GM19324 (cell line): ENCODE results near the gene CHST8.

ENCODE experiments used
- ATAC-seq: cut with Tn5 transposase; IDR thresholded peaks from one replicate; pipeline ENCODE4 v1.9.1; 2021; ENCODE audit warnings: mild to moderate bottlenecking, moderate library complexity; ENCODE audit not compliant: unreplicated experiment, low FRiP score

CHST8 gene

DNA sequence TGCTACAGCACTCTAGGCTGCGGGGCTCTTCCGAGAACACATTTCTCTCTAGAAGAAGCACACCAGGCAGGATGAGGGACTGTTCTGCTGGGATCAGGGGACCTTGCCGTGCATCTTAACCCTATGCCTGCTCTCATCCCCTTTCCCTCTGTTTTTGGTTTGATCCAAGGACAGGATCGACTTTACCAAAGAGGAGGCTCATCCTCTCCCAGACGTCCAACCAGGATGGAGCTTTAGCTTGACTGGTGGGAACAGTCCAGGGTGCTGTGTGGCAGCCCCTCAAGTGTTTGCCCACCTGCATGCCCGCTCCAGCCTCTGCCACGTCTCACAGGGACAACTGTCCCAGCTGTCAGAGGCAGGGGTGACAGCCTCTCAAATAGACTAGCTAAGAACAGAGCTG lies 132.6 kb downstream of the CHST8 start:
- ATAC-seq, result no peak

DNA sequence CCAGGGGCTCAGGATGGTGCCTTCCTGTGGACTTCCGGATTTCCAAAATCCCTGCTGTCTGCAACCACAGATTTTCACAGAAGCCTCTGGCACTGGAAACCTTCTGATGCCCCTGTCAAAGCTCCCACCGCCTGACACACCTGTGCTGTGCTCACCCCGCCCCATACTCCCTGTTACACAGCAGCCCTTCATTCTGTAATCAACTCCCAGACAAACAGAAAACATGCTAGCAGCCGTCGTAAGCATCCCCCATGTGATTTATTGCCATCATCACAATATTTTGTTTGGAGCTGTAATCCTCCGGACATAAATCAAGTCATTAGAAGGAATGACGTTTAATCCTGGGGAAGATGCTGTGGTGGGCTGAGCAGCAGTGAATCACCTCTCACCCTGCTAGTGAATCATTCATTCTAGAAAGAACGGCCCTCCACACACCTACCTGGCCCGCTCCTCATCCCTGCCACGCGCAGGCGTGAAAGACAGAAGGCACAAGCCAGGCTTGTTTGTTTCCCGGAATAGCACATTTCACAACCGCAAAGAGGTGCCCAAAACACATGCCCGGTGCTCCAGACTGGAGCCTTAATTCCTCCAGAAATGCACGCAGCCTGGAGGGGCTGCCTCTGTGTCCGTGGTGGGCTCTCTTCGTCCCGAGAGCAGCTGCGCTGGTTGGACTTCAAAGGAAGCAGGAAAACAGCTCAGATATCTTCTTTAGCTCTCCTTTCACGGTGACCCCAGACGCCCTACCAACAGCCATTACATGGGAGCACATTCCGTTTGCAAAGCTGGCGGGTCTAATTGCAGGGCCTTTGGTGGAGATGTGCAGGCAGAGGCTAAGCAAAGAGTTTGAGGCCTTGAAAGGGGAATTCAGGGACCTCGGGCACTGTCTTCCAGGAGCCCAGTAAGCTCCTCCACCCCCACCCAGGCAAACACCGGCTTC lies 133.6 kb downstream of the CHST8 start:
- no peak for ATAC-seq

GRCh38 chr19:33756177-33756576 lies 134.4 kb downstream of the CHST8 start:
- no peak for ATAC-seq

DNA sequence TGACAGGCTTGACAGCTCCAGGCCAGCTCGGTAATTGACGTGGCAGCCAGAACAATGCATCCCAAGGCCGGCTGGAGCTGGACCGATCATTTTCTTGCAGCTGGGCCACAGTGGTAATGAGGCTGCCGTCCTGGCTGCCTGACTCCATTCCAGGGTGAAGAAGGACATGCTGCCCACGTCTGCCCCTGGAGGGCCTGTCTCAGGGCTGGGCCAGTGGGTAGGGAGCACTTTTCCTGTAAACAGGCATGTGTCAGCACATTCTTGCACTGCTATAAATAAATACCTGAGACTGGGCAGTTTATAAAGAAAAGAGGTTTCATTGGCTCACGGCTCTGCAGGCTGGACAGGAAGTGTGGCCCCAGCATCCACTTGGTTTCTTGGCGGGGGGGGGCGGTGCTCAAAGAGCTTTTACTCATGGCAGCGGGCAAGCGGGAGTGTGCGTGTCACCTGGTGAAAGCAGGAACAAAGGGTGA lies 136.8 kb downstream of the CHST8 start:
- ATAC-seq, result no peak

DNA sequence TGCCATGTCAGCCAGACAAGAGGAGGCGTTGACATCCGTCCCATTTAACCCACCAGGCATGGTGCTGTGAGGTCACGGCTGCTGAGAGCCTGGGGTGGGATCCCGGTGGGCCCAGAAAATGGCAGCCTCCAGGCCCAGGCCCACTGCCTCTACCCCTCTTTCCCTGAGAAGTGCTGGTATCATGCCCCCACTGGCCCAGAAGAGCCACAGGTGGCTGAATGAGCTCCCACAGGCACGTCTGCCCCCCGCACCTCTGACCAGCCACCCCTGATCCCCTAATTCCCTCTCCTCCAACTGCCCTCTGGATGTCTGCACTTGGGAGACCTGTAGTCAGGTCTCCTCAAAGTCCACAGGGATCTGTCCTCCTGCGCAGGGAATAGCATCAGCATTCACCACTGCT lies 137.6 kb downstream of the CHST8 start:
- no peak for ATAC-seq

DNA sequence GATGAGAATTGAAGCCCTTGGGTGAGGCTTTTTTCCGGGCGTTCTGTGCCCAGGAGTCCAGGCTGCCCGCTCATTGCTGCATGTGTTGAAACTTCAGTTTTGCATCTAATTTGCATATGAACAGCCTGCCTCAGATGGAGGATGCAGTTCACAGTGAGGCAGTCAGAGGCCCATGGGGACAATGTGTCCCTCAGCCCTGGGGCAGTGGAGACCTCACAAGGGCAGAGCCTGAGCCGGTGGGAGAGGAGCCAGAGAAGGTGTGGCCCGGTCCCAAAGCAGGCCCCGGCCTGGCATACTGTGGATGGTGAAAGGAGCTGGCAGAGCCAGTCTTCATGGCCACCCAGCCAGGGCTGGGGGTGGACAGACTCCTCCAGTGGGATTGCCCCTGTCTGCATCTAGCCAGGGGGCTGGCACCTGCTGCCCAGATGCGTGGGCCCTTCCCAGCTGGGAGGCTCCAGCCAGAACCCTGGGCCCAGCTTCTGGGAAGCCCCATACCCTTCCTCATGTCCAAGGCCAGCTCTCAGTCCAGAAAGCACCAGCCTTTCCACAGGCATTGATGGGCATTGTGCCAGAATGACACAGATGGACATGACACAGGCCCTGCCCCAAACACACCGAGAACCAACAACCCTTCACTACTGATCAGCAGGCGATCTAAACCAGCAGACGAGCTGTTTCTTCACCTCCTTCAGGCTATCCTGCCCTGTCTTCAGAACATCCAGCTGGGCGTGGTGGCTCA lies 142.0 kb downstream of the CHST8 start:
- ATAC-seq, result no peak

DNA sequence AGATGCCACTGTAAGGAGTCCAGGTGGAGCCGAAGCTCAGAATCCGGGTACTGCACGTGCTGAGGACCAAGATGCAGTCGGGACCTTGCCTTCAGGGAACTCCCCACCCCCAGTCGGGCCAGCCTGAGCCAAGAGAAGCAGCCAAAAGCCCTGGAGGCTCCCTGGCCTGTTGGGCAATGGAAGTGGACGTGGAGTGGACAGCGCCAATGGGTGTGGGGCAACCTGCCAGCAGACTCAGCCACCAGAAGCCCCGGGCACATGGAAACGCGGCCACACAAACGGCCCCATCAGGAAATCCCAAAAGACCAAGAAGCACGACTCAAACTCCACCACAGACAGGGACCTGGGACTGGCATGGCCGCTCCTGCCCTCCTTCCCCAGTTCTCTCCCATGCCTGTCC lies 144.9 kb downstream of the CHST8 start:
- no peak for ATAC-seq

DNA sequence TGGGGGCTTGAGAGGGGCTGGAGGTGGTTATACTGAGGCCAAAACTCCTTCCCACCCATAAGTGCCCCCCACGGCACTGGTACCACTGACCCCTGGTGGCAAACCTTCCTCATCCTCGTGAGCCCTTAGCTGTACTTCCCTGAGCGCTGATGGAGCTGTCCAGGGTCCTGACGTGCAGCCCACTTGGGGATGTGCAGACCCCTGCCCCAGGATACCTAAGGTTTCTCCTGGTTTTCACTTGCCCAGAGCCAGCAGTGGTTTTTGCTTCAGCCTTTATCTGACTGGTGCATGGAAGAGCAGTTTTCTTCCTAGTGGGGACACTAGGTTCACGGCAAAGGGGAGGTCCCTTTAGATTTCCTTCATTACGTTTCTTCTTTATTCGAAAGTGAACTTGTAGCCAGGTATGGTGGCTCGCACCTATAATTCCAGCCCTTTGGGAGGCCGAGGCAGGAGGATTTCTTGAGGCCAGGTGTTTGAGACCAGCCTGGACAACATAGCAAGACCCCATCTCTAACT lies 146.2 kb downstream of the CHST8 start:
- no peak for ATAC-seq

DNA sequence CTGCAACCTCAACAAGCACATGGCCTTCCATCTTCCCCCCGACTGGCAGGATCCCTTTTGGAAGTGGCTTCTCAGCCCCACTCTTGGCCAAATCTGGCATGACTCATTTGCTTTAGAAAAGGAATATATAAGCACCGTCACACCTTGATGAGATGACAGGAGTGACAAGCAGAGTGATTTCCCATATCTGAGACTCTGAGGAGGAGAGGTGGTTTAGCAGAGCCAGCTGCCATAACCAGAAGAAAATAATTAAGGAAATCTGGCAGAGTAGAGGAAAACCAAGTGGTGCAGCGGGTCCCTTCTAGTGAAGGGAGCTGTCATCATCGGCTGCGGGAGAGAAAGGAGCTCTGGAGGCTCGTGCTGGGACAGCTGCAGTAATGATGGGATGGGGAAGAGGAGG lies 147.5 kb downstream of the CHST8 start:
- no peak for ATAC-seq

- no peak for ATAC-seq
These were observed 148.4 kb downstream of the CHST8 start for GRCh38 chr19:33770107-33770506.

- ATAC-seq, result no peak
These were observed 149.8 kb downstream of the CHST8 start for GRCh38 chr19:33771384-33772101.

GRCh38 chr19:33772102-33772857 lies 150.5 kb downstream of the CHST8 start:
- ATAC-seq, result no peak

GRCh38 chr19:33772858-33773180 lies 151.1 kb downstream of the CHST8 start:
- no peak for ATAC-seq

DNA sequence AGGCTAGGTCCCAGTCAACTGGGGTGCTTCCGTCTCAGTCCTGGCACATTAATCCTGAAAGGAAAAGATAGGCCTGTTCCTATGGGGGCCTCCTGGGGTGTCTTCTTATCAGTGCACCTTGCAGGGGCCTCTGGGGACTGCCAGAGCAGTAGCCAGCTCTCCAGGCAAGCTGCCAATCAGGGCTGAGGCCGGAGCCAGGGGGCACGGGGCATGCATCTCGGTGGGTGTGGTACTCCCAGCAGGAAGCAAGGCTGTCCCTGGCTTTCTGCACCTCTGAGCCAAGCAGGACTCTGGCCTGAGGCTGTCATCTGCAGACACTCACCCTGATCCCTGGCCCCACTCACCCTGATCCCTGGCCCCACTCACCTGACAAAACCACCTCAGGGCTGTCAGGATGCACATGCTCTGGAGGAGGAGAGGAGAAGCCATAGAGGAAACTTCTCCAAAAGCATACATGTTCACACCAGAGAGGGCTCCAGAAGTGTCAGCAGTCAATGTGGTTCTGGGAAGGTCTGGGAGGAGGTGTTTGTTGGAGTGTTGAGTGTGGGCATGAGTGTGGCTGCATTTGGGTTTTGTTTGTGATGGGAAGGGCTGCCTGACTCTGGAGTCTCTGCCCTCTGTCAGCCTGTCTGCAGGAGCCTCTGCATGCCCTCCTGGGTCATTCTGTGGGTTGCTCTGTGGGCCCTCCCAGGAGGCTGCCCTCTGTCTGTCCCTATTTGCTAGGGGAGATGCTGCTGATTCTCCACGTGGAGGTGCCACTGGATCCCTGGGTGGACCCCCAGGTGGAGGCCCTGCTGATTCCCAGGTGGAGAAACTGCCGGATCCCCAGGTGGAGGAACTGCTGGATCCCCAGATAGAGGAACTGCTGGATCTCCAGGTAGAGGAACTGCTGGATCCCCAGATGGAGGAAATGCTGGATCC lies 152.2 kb downstream of the CHST8 start:
- no peak for ATAC-seq

DNA sequence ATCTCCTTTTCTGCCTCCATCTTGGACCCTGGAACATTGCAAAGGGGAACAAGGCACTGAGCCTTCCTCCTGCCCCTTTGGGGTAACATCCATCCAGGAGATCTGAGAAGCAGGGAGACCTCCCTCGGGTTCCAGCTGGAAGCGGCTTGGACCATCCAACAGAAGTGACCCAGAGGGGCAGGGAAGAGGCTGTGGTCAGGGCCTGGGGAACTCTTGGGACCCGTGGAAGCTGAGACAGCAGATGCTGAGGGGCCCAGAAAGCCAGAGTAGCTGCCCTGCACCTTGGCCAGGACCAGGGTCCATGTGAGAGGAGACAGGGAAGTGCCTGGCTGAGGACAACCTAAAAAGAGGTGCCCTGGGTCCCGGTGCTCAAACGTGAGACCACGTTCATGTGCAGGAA lies 153.0 kb downstream of the CHST8 start:
- no peak for ATAC-seq

GRCh38 chr19:33775731-33776487 lies 154.2 kb downstream of the CHST8 start:
- ATAC-seq, result no peak

GRCh38 chr19:33777351-33777750 lies 155.6 kb downstream of the CHST8 start:
- no peak for ATAC-seq

DNA sequence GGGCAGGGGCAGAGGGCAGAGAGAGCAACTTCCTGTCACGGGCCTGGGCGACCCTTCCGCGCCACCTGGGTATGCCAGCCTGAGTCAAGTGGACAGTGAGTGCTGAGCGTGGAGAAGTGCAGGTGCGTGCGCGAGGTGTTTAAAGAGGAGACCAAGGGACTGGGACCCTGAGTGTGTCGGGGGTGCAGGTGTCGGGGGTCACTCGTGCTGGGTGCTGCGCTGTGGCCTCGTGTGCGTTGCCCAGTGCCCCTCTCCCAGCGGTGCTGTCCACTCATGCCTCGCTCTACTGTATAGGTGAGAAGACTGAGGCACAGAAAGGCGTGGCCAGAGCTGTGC lies 156.0 kb downstream of the CHST8 start:
- ATAC-seq, result no peak
